ENCODE data around the gene COMMD9. TPM values are rescaled to one million over a fixed set of nuclear protein-coding genes. Genes with fewer than 3 reads are reported as not detected.

COMMD9 gene
- total and polyA plus RNA-seq, 2 of the 8 experiments (the other 6 are each of a cell fraction or from before 2014, with no cell fraction given), result 42.5 to 49.1 TPM

DNA sequence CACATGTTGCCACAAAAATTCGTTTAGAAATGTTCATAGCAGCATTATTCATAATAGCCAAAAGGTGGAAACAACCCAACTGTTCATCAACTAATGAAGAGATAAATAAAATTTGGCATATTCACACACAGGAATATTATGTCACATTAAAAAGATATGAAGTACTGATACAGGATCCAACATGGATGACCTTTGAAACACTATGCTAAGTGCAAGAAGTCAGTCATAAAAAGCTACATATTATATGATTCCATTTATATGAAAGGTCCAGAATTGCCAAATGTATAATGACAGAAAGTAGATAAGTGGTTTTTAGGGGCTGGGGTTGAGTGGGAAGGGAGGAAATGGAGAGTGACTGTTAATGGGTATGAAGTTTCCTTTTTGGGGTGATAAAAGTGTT lies 15.8 kb upstream of the COMMD9 start:
- Histone ChIP-seq H3K14ac (ENCODE audit: insufficient read length) (no peak overlapping the region), H4K8ac (ENCODE audit: extremely low read depth, insufficient read depth, low read length) (no peak overlapping the region), H3K27me3 (replicated peaks in 1 of 4; ENCODE audit: control insufficient read depth in 3 of 4, extremely low read depth in 1 of 4, insufficient read depth in 3 of 4, low read length in 3 of 4) (no peaks in the 10 kb centered on the region), H4K91ac (replicated peaks; ENCODE audit: insufficient read length, low read length) (no peak overlapping the region), H2BK120ac (replicated peaks; ENCODE audit: low read depth, low read length) (no peak overlapping the region), H4K20me1 (replicated peaks in 1 of 2; ENCODE audit: control insufficient read depth in 1 of 2, insufficient read depth in 2 of 2, low read length in 2 of 2) (no peaks in the 10 kb centered on the region), H3K23ac (ENCODE audit: insufficient read length) (no peak overlapping the region), H4K5ac (ENCODE audit: insufficient read length, low read depth, low read length) (no peak overlapping the region), H3K23me2 (ENCODE audit: low read depth, low read length) (peaks cover 3% of the 10 kb centered on the region; the same call in 1 of the 2 replicates), H3K27ac (ENCODE audit: low read depth, low read length) (no peak overlapping the region), H3K4me3 (ENCODE audit: extremely low read depth in 1 of 4, insufficient read depth in 2 of 4, low read depth in 3 of 4, low read length in 4 of 4) (no peak overlapping the region), H3K36me3 (ENCODE audit: control insufficient read depth in 2 of 4, insufficient read depth in 4 of 4, low read length in 3 of 4) (no peaks in the 10 kb centered on the region), H3K79me2 (ENCODE audit: control insufficient read depth in 1 of 2, insufficient read depth in 2 of 2, low read length in 2 of 2) (no peaks in the 10 kb centered on the region), H3K79me1 (ENCODE audit: low read depth, low read length) (no peaks in the 10 kb centered on the region), H2BK15ac (ENCODE audit: low read length) (no peak overlapping the region), H3K18ac (ENCODE audit: extremely low read depth, low read length) (no peak overlapping the region), H3K56ac (replicated peaks; ENCODE audit: insufficient read length, low read depth, low read length) (no peak overlapping the region), H3K4me1 (replicated peaks in 1 of 4; ENCODE audit: control insufficient read depth in 3 of 4, insufficient read depth in 4 of 4, low read length in 3 of 4) (no peaks in the 10 kb centered on the region), H3K4me2 (ENCODE audit: insufficient read depth in 1 of 2, low read depth in 2 of 2, low read length in 2 of 2) (no peak overlapping the region), H2AFZ (ENCODE audit: low read length) (no peak overlapping the region), H2AK5ac (ENCODE audit: low read depth, low read length) (no peak overlapping the region), H2BK12ac (ENCODE audit: low read depth, low read length) (no peak overlapping the region), H3K4ac (replicated peaks; ENCODE audit: insufficient read length, low read depth, low read length) (no peak overlapping the region), H3K9me3 (ENCODE audit: insufficient read depth in 2 of 2, low read depth in 1 of 2, low read length in 1 of 2) (no peaks in the 10 kb centered on the region), H2BK5ac (ENCODE audit: low read depth, low read length) (no peak overlapping the region), H3K9ac (replicated peaks in 1 of 4; ENCODE audit: extremely low read depth in 1 of 4, low read depth in 3 of 4, low read length in 3 of 4) (no peak overlapping the region), H2BK20ac (ENCODE audit: low read length) (no peak overlapping the region)
- ChIA-PET CTCF (ENCODE audit: partially characterized antibody) (interaction anchor here (1.3 kb wide), 1 partner anchor 9 kb away, joined by 4 read pairs; the partner anchor contains the start of gene PRR5L), POLR2A (ENCODE audit: partially characterized antibody) (no interaction called here)
- FAIRE-seq (no peak), DNase-seq (ENCODE audit: low read depth in 1 of 2, low spot score in 2 of 2) (no peak)
- 54% methylated on average over 1 of the region's 1 CpG; no CpG with 5 or more reads in 1 of the 2 experiments for WGBS, 2 experiments (ENCODE audit: extremely low coverage in 1 of 2, insufficient coverage in 1 of 2, insufficient read length in 1 of 2, insufficient replicate concordance in 2 of 2, low coverage in 1 of 2, low lambda C conversion rate in 2 of 2, missing lambda C conversion rate in 1 of 2)
- no peak for TF ChIP-seq SP4 (IDR thresholded peaks at IDR 0.05; ENCODE audit: low read length)

Measured in H1 (cell line).